HG03575 (cell line): Measurements from ENCODE around the gene RFX3.

ENCODE experiments used
- ATAC-seq: cut with Tn5 transposase; IDR thresholded peaks from one replicate; pipeline ENCODE4 v1.9.1; 2021; ENCODE audit not compliant: unreplicated experiment, insufficient number of reproducible peaks, low FRiP score; ENCODE audit errors: extremely low read depth

Gene RFX3

DNA sequence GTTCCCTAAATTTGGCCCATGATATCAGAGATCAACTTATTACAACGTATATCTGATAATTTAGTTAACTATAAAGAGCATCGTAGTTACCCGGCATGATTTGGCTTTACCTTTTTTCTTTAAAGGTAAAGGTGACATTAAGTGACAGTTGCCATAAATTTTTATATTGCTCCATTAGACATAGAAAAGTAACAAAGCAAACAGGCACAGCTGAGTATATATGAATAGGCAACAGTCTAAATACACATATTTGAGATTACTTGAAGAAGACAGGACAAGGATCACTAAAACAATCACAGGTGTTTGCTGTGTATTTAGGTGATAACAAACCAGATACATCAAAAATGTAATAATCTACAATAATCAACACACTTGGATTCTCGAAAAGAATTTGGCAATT is 34.8 kb downstream of the RFX3 start:
- no peak for ATAC-seq

DNA sequence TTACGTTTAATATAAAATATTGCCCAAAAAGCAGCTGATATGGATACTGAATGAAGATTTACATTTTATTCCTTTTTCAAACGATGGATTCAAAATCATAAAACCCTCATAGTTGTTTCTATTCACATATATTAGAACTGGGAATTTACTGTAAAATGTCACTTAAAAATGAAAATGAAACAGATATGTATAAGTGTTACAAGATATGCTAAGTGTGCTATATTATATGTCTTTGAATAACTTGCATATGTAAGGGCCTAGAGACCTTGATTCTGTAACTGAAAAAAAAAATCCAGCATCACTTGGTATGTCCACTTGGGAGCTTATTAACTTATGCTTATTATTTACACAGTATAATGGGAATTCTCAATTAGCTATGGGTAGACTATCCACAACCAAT is 43.2 kb downstream of the RFX3 start:
- ATAC-seq: no peak

GRCh38 chr9:3480353-3480655 is 45.5 kb downstream of the RFX3 start:
- no peak for ATAC-seq

GRCh38 chr9:3479514-3480352 is 46.1 kb downstream of the RFX3 start:
- no peak for ATAC-seq

GRCh38 chr9:3478549-3478953 is 47.2 kb downstream of the RFX3 start:
- ATAC-seq: no peak

GRCh38 chr9:3477236-3477834 is 48.5 kb downstream of the RFX3 start:
- no peak for ATAC-seq

- no peak for ATAC-seq
These were observed 50.3 kb downstream of the RFX3 start for GRCh38 chr9:3475300-3476020.

GRCh38 chr9:3474821-3475220 is 51.0 kb downstream of the RFX3 start:
- ATAC-seq: no peak

DNA sequence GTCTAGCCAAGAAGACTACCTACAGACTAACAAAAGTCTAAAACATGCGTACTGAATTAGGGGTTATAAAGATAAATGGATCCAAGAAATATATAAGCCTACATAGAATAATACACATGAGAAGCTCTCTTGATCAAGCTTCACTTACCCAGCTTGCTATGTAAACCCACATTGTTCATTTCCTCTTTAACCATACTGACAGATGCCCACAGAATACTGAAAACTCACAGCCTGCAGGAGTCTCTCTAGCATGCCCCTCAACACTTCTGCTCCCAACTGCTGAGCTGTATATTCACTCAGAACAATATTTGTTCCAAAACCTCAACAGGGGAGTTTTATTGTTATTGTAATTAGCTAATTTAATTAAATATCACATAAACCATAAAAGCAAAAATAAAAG is 52.4 kb downstream of the RFX3 start:
- ATAC-seq: peak; percentile 37

- no peak for ATAC-seq
These were observed 53.9 kb downstream of the RFX3 start for GRCh38 chr9:3471883-3472282.

- no peak for ATAC-seq
These were observed 57.2 kb downstream of the RFX3 start for GRCh38 chr9:3468421-3469205.

DNA sequence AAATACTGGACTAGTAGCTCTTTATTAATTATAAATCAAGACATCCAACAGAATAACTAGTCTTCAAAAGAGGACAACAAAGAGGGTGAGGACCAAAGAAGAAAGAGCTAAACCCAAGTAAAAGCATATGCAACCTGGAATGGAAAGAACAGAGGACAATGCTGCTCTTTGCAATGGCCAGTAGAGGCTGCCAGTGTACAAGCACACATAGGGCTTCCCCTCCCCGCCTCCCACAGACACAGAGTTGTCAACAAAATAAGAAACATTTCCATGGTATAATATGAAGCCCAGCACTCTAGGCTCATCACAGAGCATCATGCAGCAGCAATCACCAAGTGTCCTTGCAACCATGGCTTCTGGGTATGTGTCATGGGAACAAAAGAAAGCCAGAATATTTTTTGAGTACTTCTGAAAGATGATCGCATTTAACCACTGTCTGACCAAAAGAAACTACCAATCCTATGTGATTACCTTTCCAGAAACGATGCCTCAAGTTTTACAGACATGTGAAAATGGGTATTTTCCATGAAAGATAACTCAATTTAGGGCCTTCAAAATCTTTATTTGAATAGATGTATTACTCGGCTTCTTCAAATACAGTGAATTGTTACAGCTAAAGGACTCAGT is 58.1 kb downstream of the RFX3 start:
- peak; percentile 81 for ATAC-seq

GRCh38 chr9:3464033-3464638 is 61.7 kb downstream of the RFX3 start:
- no peak for ATAC-seq

GRCh38 chr9:3458806-3459475 is 66.9 kb downstream of the RFX3 start:
- ATAC-seq: no peak

GRCh38 chr9:3457175-3457574 is 68.6 kb downstream of the RFX3 start:
- ATAC-seq: no peak

GRCh38 chr9:3455717-3456116 is 70.1 kb downstream of the RFX3 start:
- no peak for ATAC-seq

- no peak for ATAC-seq
These were observed 70.7 kb downstream of the RFX3 start for GRCh38 chr9:3455094-3455493.

DNA sequence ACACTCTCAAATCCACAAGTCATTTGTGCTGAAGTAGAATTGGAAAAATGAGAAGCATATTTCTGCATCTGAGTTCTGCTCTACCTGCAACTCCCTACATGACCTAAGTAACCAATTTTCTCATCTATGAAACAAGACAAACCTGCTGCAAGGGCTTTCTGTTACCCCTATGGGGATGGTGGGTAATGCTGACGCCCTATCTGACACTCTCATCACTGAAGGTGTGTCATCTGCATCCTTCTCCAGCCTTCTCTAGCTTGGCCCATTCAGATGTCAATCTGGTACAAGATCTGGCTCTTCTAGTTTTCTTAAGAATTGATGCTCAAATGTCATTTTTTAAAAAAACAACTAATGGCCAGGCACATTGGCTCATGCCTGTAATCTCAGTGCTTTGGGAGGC is 73.8 kb downstream of the RFX3 start:
- no peak for ATAC-seq
